ENCODE results near the gene KIF23.

The KIF23 gene

GRCh38 chr15:69400850-69401249 is 13.3 kb upstream of the KIF23 start:
- H3K9me3 ChIP-seq (ENCODE audit: control insufficient read depth, low read length) = no peaks in the 10 kb centered on the region
- peaks cover 7% of the 10 kb centered on the region for H3K27me3 ChIP-seq (ENCODE audit: control insufficient read depth, insufficient read depth, low read length)
- H3K36me3 ChIP-seq (ENCODE audit: control insufficient read depth, insufficient read depth, low read length) = no peaks in the 10 kb centered on the region
- no peak overlapping the region for H3K9ac ChIP-seq (ENCODE audit: low read length)
- H3K4me3 ChIP-seq (ENCODE audit: low read length) = no peak overlapping the region
- H3K4me1 ChIP-seq (ENCODE audit: control insufficient read depth, insufficient read depth, low read length) = no peaks in the 10 kb centered on the region

- Histone ChIP-seq H3K27me3 (ENCODE audit: control insufficient read depth, insufficient read depth, low read length) (no peaks in the 10 kb centered on the region), H3K36me3 (ENCODE audit: control insufficient read depth, insufficient read depth, low read length) (no peaks in the 10 kb centered on the region), H3K9me3 (ENCODE audit: control insufficient read depth, low read length) (no peaks in the 10 kb centered on the region), H3K9ac (ENCODE audit: low read length) (no peak overlapping the region), H3K4me3 (ENCODE audit: low read length) (no peak overlapping the region), H3K4me1 (ENCODE audit: control insufficient read depth, insufficient read depth, low read length) (no peaks in the 10 kb centered on the region)
Measured at GRCh38 chr15:69402816-69403215, 11.3 kb upstream of the KIF23 start.

GRCh38 chr15:69403594-69403993 is 10.6 kb upstream of the KIF23 start:
- H3K27me3 ChIP-seq (ENCODE audit: control insufficient read depth, insufficient read depth, low read length) = no peaks in the 10 kb centered on the region
- H3K9me3 ChIP-seq (ENCODE audit: control insufficient read depth, low read length) = no peaks in the 10 kb centered on the region
- H3K36me3 ChIP-seq (ENCODE audit: control insufficient read depth, insufficient read depth, low read length) = no peaks in the 10 kb centered on the region
- no peaks in the 10 kb centered on the region for H3K4me1 ChIP-seq (ENCODE audit: control insufficient read depth, insufficient read depth, low read length)
- no peak overlapping the region for H3K9ac ChIP-seq (ENCODE audit: low read length)
- no peak overlapping the region for H3K4me3 ChIP-seq (ENCODE audit: low read length)

GRCh38 chr15:69405110-69405509 is 9.0 kb upstream of the KIF23 start:
- no peaks in the 10 kb centered on the region for H3K9me3 ChIP-seq (ENCODE audit: control insufficient read depth, low read length)
- H3K27me3 ChIP-seq (ENCODE audit: control insufficient read depth, insufficient read depth, low read length) = no peaks in the 10 kb centered on the region
- no peaks in the 10 kb centered on the region for H3K36me3 ChIP-seq (ENCODE audit: control insufficient read depth, insufficient read depth, low read length)
- H3K4me1 ChIP-seq (ENCODE audit: control insufficient read depth, insufficient read depth, low read length) = no peaks in the 10 kb centered on the region
- H3K9ac ChIP-seq (ENCODE audit: low read length) = no peak overlapping the region
- no peak overlapping the region for H3K4me3 ChIP-seq (ENCODE audit: low read length)

GRCh38 chr15:69407719-69408400 is 6.3 kb upstream of the KIF23 start:
- no peak overlapping the region for H3K9ac ChIP-seq (ENCODE audit: low read length)
- H3K36me3 ChIP-seq (ENCODE audit: control insufficient read depth, insufficient read depth, low read length) = no peaks in the 10 kb centered on the region

GRCh38 chr15:69408841-69409240 is 5.3 kb upstream of the KIF23 start:
- Histone ChIP-seq H3K4me3 (ENCODE audit: low read length) (no peak overlapping the region), H3K4me1 (ENCODE audit: control insufficient read depth, insufficient read depth, low read length) (no peaks in the 10 kb centered on the region), H3K9ac (ENCODE audit: low read length) (no peak overlapping the region), H3K27me3 (ENCODE audit: control insufficient read depth, insufficient read depth, low read length) (peaks cover 14% of the 10 kb centered on the region), H3K9me3 (ENCODE audit: control insufficient read depth, low read length) (no peaks in the 10 kb centered on the region), H3K36me3 (ENCODE audit: control insufficient read depth, insufficient read depth, low read length) (no peaks in the 10 kb centered on the region)

More at GRCh38 chr15:69407719-69408400, 6.3 kb upstream of the KIF23 start:
- Histone ChIP-seq H3K4me1 (ENCODE audit: control insufficient read depth, insufficient read depth, low read length) (no peaks in the 10 kb centered on the region), H3K27me3 (ENCODE audit: control insufficient read depth, insufficient read depth, low read length) (peaks cover 14% of the 10 kb centered on the region), H3K4me3 (ENCODE audit: low read length) (no peak overlapping the region), H3K9me3 (ENCODE audit: control insufficient read depth, low read length) (no peaks in the 10 kb centered on the region)

- no peaks in the 10 kb centered on the region for H3K36me3 ChIP-seq (ENCODE audit: control insufficient read depth, insufficient read depth, low read length)
- H3K4me3 ChIP-seq (ENCODE audit: low read length) = no peak overlapping the region
- H3K9ac ChIP-seq (ENCODE audit: low read length) = no peak overlapping the region
- H3K9me3 ChIP-seq (ENCODE audit: control insufficient read depth, low read length) = no peaks in the 10 kb centered on the region
- no peaks in the 10 kb centered on the region for H3K4me1 ChIP-seq (ENCODE audit: control insufficient read depth, insufficient read depth, low read length)
- H3K27me3 ChIP-seq (ENCODE audit: control insufficient read depth, insufficient read depth, low read length) = peaks cover 14% of the 10 kb centered on the region
Measured at GRCh38 chr15:69410248-69410874, 3.8 kb upstream of the KIF23 start.

- Histone ChIP-seq H3K9me3 (ENCODE audit: control insufficient read depth, low read length) (no peaks in the 10 kb centered on the region), H3K27me3 (ENCODE audit: control insufficient read depth, insufficient read depth, low read length) (peaks cover 14% of the 10 kb centered on the region), H3K36me3 (ENCODE audit: control insufficient read depth, insufficient read depth, low read length) (no peaks in the 10 kb centered on the region), H3K4me3 (ENCODE audit: low read length) (no peak overlapping the region), H3K9ac (ENCODE audit: low read length) (no peak overlapping the region), H3K4me1 (ENCODE audit: control insufficient read depth, insufficient read depth, low read length) (no peaks in the 10 kb centered on the region)
Measured at GRCh38 chr15:69412274-69412673, 1.9 kb upstream of the KIF23 start.

GRCh38 chr15:69412701-69413100 is 1.4 kb upstream of the KIF23 start:
- H3K4me1 ChIP-seq (ENCODE audit: control insufficient read depth, insufficient read depth, low read length) = no peaks in the 10 kb centered on the region
- H3K9me3 ChIP-seq (ENCODE audit: control insufficient read depth, low read length) = no peaks in the 10 kb centered on the region

GRCh38 chr15:69414701-69415167 is 585 bp downstream of the KIF23 start:
- peak overlapping the region; percentile 25 for H3K4me3 ChIP-seq (ENCODE audit: low read length)
- no peaks in the 10 kb centered on the region for H3K36me3 ChIP-seq (ENCODE audit: control insufficient read depth, insufficient read depth, low read length)
- H3K9me3 ChIP-seq (ENCODE audit: control insufficient read depth, low read length) = no peaks in the 10 kb centered on the region
- H3K27me3 ChIP-seq (ENCODE audit: control insufficient read depth, insufficient read depth, low read length) = peaks cover 14% of the 10 kb centered on the region
- peak overlapping the region; percentile 60 for H3K9ac ChIP-seq (ENCODE audit: low read length)
- no peaks in the 10 kb centered on the region for H3K4me1 ChIP-seq (ENCODE audit: control insufficient read depth, insufficient read depth, low read length)

More at GRCh38 chr15:69412701-69413100, 1.4 kb upstream of the KIF23 start:
- no peak overlapping the region for H3K4me3 ChIP-seq (ENCODE audit: low read length)
- no peaks in the 10 kb centered on the region for H3K36me3 ChIP-seq (ENCODE audit: control insufficient read depth, insufficient read depth, low read length)
- no peak overlapping the region for H3K9ac ChIP-seq (ENCODE audit: low read length)
- H3K27me3 ChIP-seq (ENCODE audit: control insufficient read depth, insufficient read depth, low read length) = peaks cover 14% of the 10 kb centered on the region

- Histone ChIP-seq H3K9ac (ENCODE audit: low read length) (no peak overlapping the region), H3K27me3 (ENCODE audit: control insufficient read depth, insufficient read depth, low read length) (peaks cover 13% of the 10 kb centered on the region)
Measured at GRCh38 chr15:69415381-69415780, 1.2 kb downstream of the KIF23 start.

GRCh38 chr15:69417581-69417980 is 3.4 kb downstream of the KIF23 start:
- no peaks in the 10 kb centered on the region for H3K36me3 ChIP-seq (ENCODE audit: control insufficient read depth, insufficient read depth, low read length)
- no peaks in the 10 kb centered on the region for H3K4me1 ChIP-seq (ENCODE audit: control insufficient read depth, insufficient read depth, low read length)
- no peaks in the 10 kb centered on the region for H3K9me3 ChIP-seq (ENCODE audit: control insufficient read depth, low read length)
- H3K9ac ChIP-seq (ENCODE audit: low read length) = no peak overlapping the region
- no peak overlapping the region for H3K4me3 ChIP-seq (ENCODE audit: low read length)
- H3K27me3 ChIP-seq (ENCODE audit: control insufficient read depth, insufficient read depth, low read length) = peaks cover 16% of the 10 kb centered on the region

More at GRCh38 chr15:69415381-69415780, 1.2 kb downstream of the KIF23 start:
- Histone ChIP-seq H3K36me3 (ENCODE audit: control insufficient read depth, insufficient read depth, low read length) (no peaks in the 10 kb centered on the region), H3K4me1 (ENCODE audit: control insufficient read depth, insufficient read depth, low read length) (no peaks in the 10 kb centered on the region), H3K9me3 (ENCODE audit: control insufficient read depth, low read length) (no peaks in the 10 kb centered on the region), H3K4me3 (ENCODE audit: low read length) (no peak overlapping the region)
